Bronchial epithelial cell (primary cell): ENCODE measurements around the gene FAM13A. TPM values are rescaled to one million over a fixed set of nuclear protein-coding genes. Genes with fewer than 3 reads are reported as not detected.

Experiments
- DNase-seq: peaks from one replicate; pipeline ENCODE4 v3.0.0-alpha.2; 2010; ENCODE audit warnings: low read depth
- FAIRE-seq: peaks from 2 replicates; lab custom pipeline; 2011; peaks lifted over from hg19 to GRCh38; lab: Jason Lieb, UNC
- H3K27me3 ChIP-seq: 2 replicates; pipeline ENCODE4 v1.5.1; 2011; ENCODE audit warnings: low read length; ENCODE audit not compliant: control insufficient read depth, insufficient read depth
- H3K36me3 ChIP-seq: 2 replicates; pipeline ENCODE4 v1.5.1; 2011; ENCODE audit warnings: low read length; ENCODE audit not compliant: control insufficient read depth, insufficient read depth
- H3K4me3 ChIP-seq: 2 replicates; pipeline ENCODE4 v1.5.1; 2011; ENCODE audit warnings: mild to moderate bottlenecking, low read depth, low read length, control low read depth
- total RNA-seq: library from RNA; depleted of rRNA; stranded (reverse); fragments of >200 nt; gene quantifications from 2 replicates; pipeline ENCODE4 v1.2.1, GENCODE V29; 2014
- TF ChIP-seq, protein P1 (sequence below): IDR thresholded peaks from 2 replicates; pipeline ENCODE4 v1.5.1; 2011; ENCODE audit warnings: mild to moderate bottlenecking, moderate library complexity, low read length, control low read depth, inconsistent platforms; ENCODE audit not compliant: insufficient read depth, severe bottlenecking

FAM13A gene
- total RNA-seq, 1 donor from 2014 or later: 5.8 TPM

- Histone ChIP-seq H3K27me3 (no peaks in the 10 kb centered on the region), H3K4me3 (no peak overlapping the region), H3K36me3 (no peaks in the 10 kb centered on the region)
- FAIRE-seq (no peak), DNase-seq (no peak)
- TF ChIP-seq, protein P1, sequence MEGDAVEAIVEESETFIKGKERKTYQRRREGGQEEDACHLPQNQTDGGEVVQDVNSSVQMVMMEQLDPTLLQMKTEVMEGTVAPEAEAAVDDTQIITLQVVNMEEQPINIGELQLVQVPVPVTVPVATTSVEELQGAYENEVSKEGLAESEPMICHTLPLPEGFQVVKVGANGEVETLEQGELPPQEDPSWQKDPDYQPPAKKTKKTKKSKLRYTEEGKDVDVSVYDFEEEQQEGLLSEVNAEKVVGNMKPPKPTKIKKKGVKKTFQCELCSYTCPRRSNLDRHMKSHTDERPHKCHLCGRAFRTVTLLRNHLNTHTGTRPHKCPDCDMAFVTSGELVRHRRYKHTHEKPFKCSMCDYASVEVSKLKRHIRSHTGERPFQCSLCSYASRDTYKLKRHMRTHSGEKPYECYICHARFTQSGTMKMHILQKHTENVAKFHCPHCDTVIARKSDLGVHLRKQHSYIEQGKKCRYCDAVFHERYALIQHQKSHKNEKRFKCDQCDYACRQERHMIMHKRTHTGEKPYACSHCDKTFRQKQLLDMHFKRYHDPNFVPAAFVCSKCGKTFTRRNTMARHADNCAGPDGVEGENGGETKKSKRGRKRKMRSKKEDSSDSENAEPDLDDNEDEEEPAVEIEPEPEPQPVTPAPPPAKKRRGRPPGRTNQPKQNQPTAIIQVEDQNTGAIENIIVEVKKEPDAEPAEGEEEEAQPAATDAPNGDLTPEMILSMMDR: no peak
Observed at GRCh38 chr4:88878642-88879041, 178.3 kb downstream of the FAM13A start.

DNA sequence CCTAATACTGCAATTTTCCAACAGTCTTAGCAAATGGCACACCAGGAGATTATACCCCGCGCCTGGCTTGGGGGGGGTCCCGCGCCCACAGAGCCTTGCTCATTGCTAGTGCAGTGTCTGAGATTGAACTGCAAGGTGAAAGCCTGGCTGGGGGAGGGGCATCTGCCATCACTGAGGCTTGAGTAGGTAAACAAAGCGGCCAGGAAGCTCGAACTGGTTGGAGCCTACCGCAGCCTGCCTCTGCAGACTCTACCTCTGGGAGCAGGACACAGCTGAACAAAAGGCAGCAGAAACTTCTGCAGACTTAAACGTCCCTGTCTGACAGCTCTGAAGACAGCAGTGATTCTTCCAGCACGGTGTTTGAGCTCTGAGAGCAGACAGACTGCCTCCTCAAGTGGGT is 186.6 kb downstream of the FAM13A start:
- DNase-seq: no peak
- no peaks in the 10 kb centered on the region for H3K27me3 ChIP-seq
- no peak for FAIRE-seq
- H3K36me3 ChIP-seq: no peaks in the 10 kb centered on the region
- no peak overlapping the region for H3K4me3 ChIP-seq
- TF ChIP-seq, protein P1: no peak

GRCh38 chr4:88868510-88868909 is 188.5 kb downstream of the FAM13A start:
- DNase-seq: no peak
- TF ChIP-seq, protein P1: no peak
- Histone ChIP-seq H3K27me3 (no peaks in the 10 kb centered on the region), H3K36me3 (no peaks in the 10 kb centered on the region), H3K4me3 (no peak overlapping the region)
- no peak for FAIRE-seq

GRCh38 chr4:88866862-88867550 is 190.0 kb downstream of the FAM13A start:
- no peaks in the 10 kb centered on the region for H3K27me3 ChIP-seq
- FAIRE-seq (no peak), DNase-seq (peak; percentile 96)
- no peaks in the 10 kb centered on the region for H3K36me3 ChIP-seq
- TF ChIP-seq, protein P1: no peak
- no peak overlapping the region for H3K4me3 ChIP-seq

GRCh38 chr4:88865466-88865865 is 191.5 kb downstream of the FAM13A start:
- TF ChIP-seq, protein P1: no peak
- DNase-seq (no peak), FAIRE-seq (no peak)
- Histone ChIP-seq H3K36me3 (no peaks in the 10 kb centered on the region), H3K27me3 (no peaks in the 10 kb centered on the region), H3K4me3 (no peak overlapping the region)

DNA sequence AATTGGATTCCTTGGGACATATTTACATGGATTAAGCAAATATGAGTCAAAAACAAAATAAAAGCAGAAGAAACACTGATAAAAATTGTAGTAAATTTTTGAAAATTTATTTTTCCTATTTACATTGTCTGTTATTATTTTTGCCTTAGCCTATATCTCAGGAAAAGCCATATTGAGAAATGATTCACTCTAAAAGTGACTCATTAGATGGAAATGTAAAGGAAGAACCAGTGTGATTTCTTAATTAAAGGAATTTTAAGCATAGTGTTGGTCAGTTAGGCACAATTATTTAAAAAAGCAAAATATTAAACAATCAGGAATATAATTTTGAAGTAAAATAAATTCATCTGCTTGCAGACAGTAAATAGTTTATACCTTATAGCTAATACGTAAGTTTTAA is 191.9 kb downstream of the FAM13A start:
- peak; percentile 79 for DNase-seq
- Histone ChIP-seq H3K27me3 (no peaks in the 10 kb centered on the region), H3K4me3 (no peak overlapping the region), H3K36me3 (no peaks in the 10 kb centered on the region)
- no peak for FAIRE-seq
- TF ChIP-seq, protein P1: no peak
